Measurements from ENCODE around the gene POLN. TPM values are rescaled to one million over a fixed set of nuclear protein-coding genes. Genes with fewer than 3 reads are reported as not detected.
A peak's percentile ranks its signal among the peaks of the same experiment; 100 is the strongest.

The POLN gene
- polyA plus RNA-seq, 3 donors = 0.08 to 0.33 (median 0.28) TPM

GRCh38 chr4:2066011-2066551 is 175.8 kb downstream of the POLN start:
- TF ChIP-seq, protein P1, sequence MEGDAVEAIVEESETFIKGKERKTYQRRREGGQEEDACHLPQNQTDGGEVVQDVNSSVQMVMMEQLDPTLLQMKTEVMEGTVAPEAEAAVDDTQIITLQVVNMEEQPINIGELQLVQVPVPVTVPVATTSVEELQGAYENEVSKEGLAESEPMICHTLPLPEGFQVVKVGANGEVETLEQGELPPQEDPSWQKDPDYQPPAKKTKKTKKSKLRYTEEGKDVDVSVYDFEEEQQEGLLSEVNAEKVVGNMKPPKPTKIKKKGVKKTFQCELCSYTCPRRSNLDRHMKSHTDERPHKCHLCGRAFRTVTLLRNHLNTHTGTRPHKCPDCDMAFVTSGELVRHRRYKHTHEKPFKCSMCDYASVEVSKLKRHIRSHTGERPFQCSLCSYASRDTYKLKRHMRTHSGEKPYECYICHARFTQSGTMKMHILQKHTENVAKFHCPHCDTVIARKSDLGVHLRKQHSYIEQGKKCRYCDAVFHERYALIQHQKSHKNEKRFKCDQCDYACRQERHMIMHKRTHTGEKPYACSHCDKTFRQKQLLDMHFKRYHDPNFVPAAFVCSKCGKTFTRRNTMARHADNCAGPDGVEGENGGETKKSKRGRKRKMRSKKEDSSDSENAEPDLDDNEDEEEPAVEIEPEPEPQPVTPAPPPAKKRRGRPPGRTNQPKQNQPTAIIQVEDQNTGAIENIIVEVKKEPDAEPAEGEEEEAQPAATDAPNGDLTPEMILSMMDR (IDR thresholded peaks at IDR 0.05) = no peak
- Mint-ChIP-seq H3K36me3 (no peaks in the 10 kb centered on the region), H3K27me3 (ENCODE audit: low read depth in 3 of 3) (peaks cover 6 to 18% (median 9%) of the 10 kb centered on the region in 3 donors), H3K4me3 (no peak overlapping the region), H3K9me3 (peaks cover 0 to 4% (median 0%) of the 10 kb centered on the region in 7 donors), H3K4me1 (no peaks in the 10 kb centered on the region), H3K27ac (peak overlapping the region in 2 of 7 donors; percentile 12 to 25)
- H2AFZ ChIP-seq (ENCODE audit: insufficient read depth, low read depth, low read length, poor library complexity, severe bottlenecking) = no peak overlapping the region
- intact Hi-C loops (cut with micrococcal nuclease) = no loop called here
- no peak overlapping the region for H3K27ac ChIP-seq (ENCODE audit: low read depth in 1 of 2, low read length in 2 of 2)
- DNase-seq = no peak
- H3K9me3 ChIP-seq (replicated peaks in 1 of 2; ENCODE audit: control insufficient read depth in 1 of 2, insufficient read depth in 1 of 2, low read length in 2 of 2) = no peaks in the 10 kb centered on the region
- H3K27me3 ChIP-seq (ENCODE audit: control insufficient read depth in 2 of 2, insufficient read depth in 2 of 2, low read length in 2 of 2) = peaks cover 0 to 6% of the 10 kb centered on the region in 2 donors
- no peaks in the 10 kb centered on the region for H3K4me1 ChIP-seq (ENCODE audit: control insufficient read depth in 1 of 2, insufficient read depth in 2 of 2, low read length in 2 of 2)
- H3K79me2 ChIP-seq (ENCODE audit: insufficient read depth, low read length) = no peaks in the 10 kb centered on the region
- no peak overlapping the region for H3K4me3 ChIP-seq (replicated peaks in 1 of 3; ENCODE audit: low read depth in 2 of 3, low read length in 3 of 3)
- 98% methylated on average over 12 of the region's 15 CpGs for WGBS (ENCODE audit: insufficient coverage)
- H3K36me3 ChIP-seq (replicated peaks in 1 of 2; ENCODE audit: control insufficient read depth in 1 of 2, insufficient read depth in 2 of 2, low read length in 2 of 2) = no peaks in the 10 kb centered on the region
- no peak overlapping the region for H3K9ac ChIP-seq (ENCODE audit: insufficient read depth, low read length, poor library complexity, severe bottlenecking)
- no peaks in the 10 kb centered on the region for H4K20me1 ChIP-seq (ENCODE audit: insufficient read depth, low read length)
- H3K4me2 ChIP-seq (replicated peaks; ENCODE audit: extremely low read depth, low read length, poor library complexity, severe bottlenecking) = no peak overlapping the region

GRCh38 chr4:2065106-2065930 is 176.6 kb downstream of the POLN start:
- H3K4me1 ChIP-seq (ENCODE audit: control insufficient read depth in 1 of 2, insufficient read depth in 2 of 2, low read length in 2 of 2) = no peaks in the 10 kb centered on the region
- Mint-ChIP-seq H3K27me3 (ENCODE audit: low read depth in 3 of 3) (peaks cover 6 to 25% (median 9%) of the 10 kb centered on the region in 3 donors), H3K4me1 (no peaks in the 10 kb centered on the region), H3K4me3 (no peak overlapping the region), H3K36me3 (no peaks in the 10 kb centered on the region), H3K9me3 (peaks cover 0 to 4% (median 0%) of the 10 kb centered on the region in 7 donors), H3K27ac (no peak overlapping the region)
- H3K9me3 ChIP-seq (replicated peaks in 1 of 2; ENCODE audit: control insufficient read depth in 1 of 2, insufficient read depth in 1 of 2, low read length in 2 of 2) = no peaks in the 10 kb centered on the region
- no peak overlapping the region for H3K9ac ChIP-seq (ENCODE audit: insufficient read depth, low read length, poor library complexity, severe bottlenecking)
- DNase-seq = no peak
- H3K27me3 ChIP-seq (ENCODE audit: control insufficient read depth in 2 of 2, insufficient read depth in 2 of 2, low read length in 2 of 2) = peaks cover under 1 to 10% of the 10 kb centered on the region in 2 donors
- H3K27ac ChIP-seq (ENCODE audit: low read depth in 1 of 2, low read length in 2 of 2) = no peak overlapping the region
- TF ChIP-seq, protein P1 (IDR thresholded peaks at IDR 0.05) = no peak
- no peaks in the 10 kb centered on the region for H3K79me2 ChIP-seq (ENCODE audit: insufficient read depth, low read length)
- H3K4me3 ChIP-seq (replicated peaks in 1 of 3; ENCODE audit: low read depth in 2 of 3, low read length in 3 of 3) = no peak overlapping the region
- H3K4me2 ChIP-seq (replicated peaks; ENCODE audit: extremely low read depth, low read length, poor library complexity, severe bottlenecking) = no peak overlapping the region
- whole genome bisulfite sequencing (ENCODE audit: insufficient coverage) = 87% methylated on average over 13 of the region's 24 CpGs
- H3K36me3 ChIP-seq (replicated peaks in 1 of 2; ENCODE audit: control insufficient read depth in 1 of 2, insufficient read depth in 2 of 2, low read length in 2 of 2) = no peaks in the 10 kb centered on the region
- H4K20me1 ChIP-seq (ENCODE audit: insufficient read depth, low read length) = no peaks in the 10 kb centered on the region
- no peak overlapping the region for H2AFZ ChIP-seq (ENCODE audit: insufficient read depth, low read depth, low read length, poor library complexity, severe bottlenecking)
- intact Hi-C loops (cut with micrococcal nuclease) = no loop called here

Measured in CD14-positive monocyte (primary cell).